Measurements from ENCODE around the gene ABCC9. TPM values are rescaled to one million over a fixed set of nuclear protein-coding genes. Genes with fewer than 3 reads are reported as not detected.

ABCC9 gene
- total RNA-seq, 1 experiment from 2014 or later: not detected

GRCh38 chr12:21815306-21816062 is 125.7 kb downstream of the ABCC9 start:
- no peaks in the 10 kb centered on the region for H3K23me2 ChIP-seq (ENCODE audit: insufficient read length, low read depth, low read length, poor library complexity, severe bottlenecking)

More at GRCh38 chr12:21815306-21816062, 125.7 kb downstream of the ABCC9 start:
- Mint-ChIP-seq H3K4me1 (no peaks in the 10 kb centered on the region), H3K36me3 (ENCODE audit: insufficient read depth in 1 of 3, low read depth in 3 of 3) (no peaks in the 10 kb centered on the region), H3K27ac (no peak overlapping the region), H3K4me3 (no peak overlapping the region), H3K9me3 (no peaks in the 10 kb centered on the region), H3K27me3 (ENCODE audit: low read depth) (no peaks in the 10 kb centered on the region)
- Histone ChIP-seq H3K4me2 (ENCODE audit: insufficient read depth, insufficient read length, low read length) (no peak overlapping the region), H3K18ac (ENCODE audit: insufficient read length, low read depth, low read length) (no peak overlapping the region), H4K5ac (ENCODE audit: insufficient read length, low read depth, low read length) (no peak overlapping the region), H2BK15ac (ENCODE audit: low read depth, low read length) (no peak overlapping the region), H2BK5ac (ENCODE audit: insufficient read length, low read length) (no peak overlapping the region), H3K23ac (ENCODE audit: insufficient read length, low read depth, low read length) (no peak overlapping the region), H4K20me1 (ENCODE audit: control insufficient read depth, insufficient read depth, insufficient read length) (no peaks in the 10 kb centered on the region), H2BK120ac (ENCODE audit: low read depth, low read length, poor library complexity, severe bottlenecking) (no peak overlapping the region), H3K27me3 (ENCODE audit: insufficient read depth, low read length) (no peaks in the 10 kb centered on the region), H3T11ph (ENCODE audit: low read length) (no peak overlapping the region), H2AFZ (ENCODE audit: low read length) (no peak overlapping the region), H2BK20ac (ENCODE audit: low read depth, low read length, poor library complexity, severe bottlenecking) (no peak overlapping the region), H4K8ac (replicated peaks; ENCODE audit: insufficient read length, low read depth, low read length) (no peak overlapping the region), H3K9me3 (ENCODE audit: control insufficient read depth, low read depth, low read length) (no peaks in the 10 kb centered on the region), H2BK12ac (ENCODE audit: insufficient read length, low read depth, low read length) (no peak overlapping the region), H4K91ac (ENCODE audit: insufficient read length, low read depth, low read length) (no peak overlapping the region), H2AK5ac (ENCODE audit: insufficient read length, low read length) (no peak overlapping the region), H3K4ac (ENCODE audit: low read depth, low read length) (no peak overlapping the region), H3K4me1 (ENCODE audit: insufficient read depth, low read length) (no peaks in the 10 kb centered on the region), H3K79me1 (ENCODE audit: insufficient read depth, low read depth, low read length, poor library complexity, severe bottlenecking) (no peaks in the 10 kb centered on the region), H3K56ac (ENCODE audit: insufficient read length, low read depth, low read length) (no peak overlapping the region), H3K14ac (ENCODE audit: insufficient read depth, low read length) (no peak overlapping the region), H3K27ac (ENCODE audit: insufficient read length, low read depth, low read length) (no peak overlapping the region), H3K79me2 (ENCODE audit: insufficient read depth, low read length) (no peaks in the 10 kb centered on the region), H3K9ac (ENCODE audit: extremely low read depth, insufficient read length, low read length) (no peak overlapping the region)
- WGBS (ENCODE audit: extremely low coverage, insufficient read length, low lambda C conversion rate): no CpG with 5 or more reads among the region's 1 CpG
- TF ChIP-seq, protein P1, sequence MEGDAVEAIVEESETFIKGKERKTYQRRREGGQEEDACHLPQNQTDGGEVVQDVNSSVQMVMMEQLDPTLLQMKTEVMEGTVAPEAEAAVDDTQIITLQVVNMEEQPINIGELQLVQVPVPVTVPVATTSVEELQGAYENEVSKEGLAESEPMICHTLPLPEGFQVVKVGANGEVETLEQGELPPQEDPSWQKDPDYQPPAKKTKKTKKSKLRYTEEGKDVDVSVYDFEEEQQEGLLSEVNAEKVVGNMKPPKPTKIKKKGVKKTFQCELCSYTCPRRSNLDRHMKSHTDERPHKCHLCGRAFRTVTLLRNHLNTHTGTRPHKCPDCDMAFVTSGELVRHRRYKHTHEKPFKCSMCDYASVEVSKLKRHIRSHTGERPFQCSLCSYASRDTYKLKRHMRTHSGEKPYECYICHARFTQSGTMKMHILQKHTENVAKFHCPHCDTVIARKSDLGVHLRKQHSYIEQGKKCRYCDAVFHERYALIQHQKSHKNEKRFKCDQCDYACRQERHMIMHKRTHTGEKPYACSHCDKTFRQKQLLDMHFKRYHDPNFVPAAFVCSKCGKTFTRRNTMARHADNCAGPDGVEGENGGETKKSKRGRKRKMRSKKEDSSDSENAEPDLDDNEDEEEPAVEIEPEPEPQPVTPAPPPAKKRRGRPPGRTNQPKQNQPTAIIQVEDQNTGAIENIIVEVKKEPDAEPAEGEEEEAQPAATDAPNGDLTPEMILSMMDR (conservative IDR thresholded peaks at IDR 0.05): no peak
- DNase-seq: no peak

Measured in H9 (cell line).